ENCODE data around the gene GMEB2. TPM values are rescaled to one million over a fixed set of nuclear protein-coding genes. Genes with fewer than 3 reads are reported as not detected.
"Not testable (repeated sequence)": the region's sequence is repeated elsewhere in the genome, so short reads cannot be mapped to it uniquely, and the experiment has no call there.

GMEB2 gene
- total RNA-seq, 1 experiment from 2014 or later, result 18.1 TPM

- in situ Hi-C loops (cut with HindIII; ENCODE audit: low pct_unique_long_range_greater_than_20kb, low sequenced_read_pairs), result loop anchor here (25.0 kb wide), 1 partner anchor 299 kb away; the partner anchor contains the start of gene COL20A1
- DNase-seq (ENCODE audit: low read depth), result no peak
These were observed 41.0 kb downstream of the GMEB2 start for GRCh38 chr20:63585616-63586565.

- in situ Hi-C loops (cut with HindIII; ENCODE audit: low pct_unique_long_range_greater_than_20kb, low sequenced_read_pairs), result loop anchor here (25.0 kb wide), 1 partner anchor 295 kb away; the partner anchor contains the start of gene COL20A1
- no peak for DNase-seq (ENCODE audit: low read depth)
These were observed 44.4 kb downstream of the GMEB2 start for GRCh38 chr20:63582382-63583063.

GRCh38 chr20:63580796-63581461, 46.0 kb downstream of the GMEB2 start:
- in situ Hi-C loops (cut with HindIII; ENCODE audit: low pct_unique_long_range_greater_than_20kb, low sequenced_read_pairs), result loop anchor here (25.0 kb wide), 1 partner anchor 294 kb away; the partner anchor contains the start of gene COL20A1
- peak; percentile 46 for DNase-seq (ENCODE audit: low read depth)

GRCh38 chr20:63579017-63579694, 47.7 kb downstream of the GMEB2 start:
- in situ Hi-C loops (cut with HindIII; ENCODE audit: low pct_unique_long_range_greater_than_20kb, low sequenced_read_pairs), result loop anchor here (25.0 kb wide), 1 partner anchor 292 kb away; the partner anchor contains the start of gene COL20A1
- DNase-seq (ENCODE audit: low read depth), result no peak

- in situ Hi-C loops (cut with HindIII; ENCODE audit: low pct_unique_long_range_greater_than_20kb, low sequenced_read_pairs), result loop anchor here (25.0 kb wide), 1 partner anchor 291 kb away; the partner anchor contains the start of gene COL20A1
- DNase-seq (ENCODE audit: low read depth), result no peak
These were observed 48.5 kb downstream of the GMEB2 start for GRCh38 chr20:63578224-63579016.

DNA sequence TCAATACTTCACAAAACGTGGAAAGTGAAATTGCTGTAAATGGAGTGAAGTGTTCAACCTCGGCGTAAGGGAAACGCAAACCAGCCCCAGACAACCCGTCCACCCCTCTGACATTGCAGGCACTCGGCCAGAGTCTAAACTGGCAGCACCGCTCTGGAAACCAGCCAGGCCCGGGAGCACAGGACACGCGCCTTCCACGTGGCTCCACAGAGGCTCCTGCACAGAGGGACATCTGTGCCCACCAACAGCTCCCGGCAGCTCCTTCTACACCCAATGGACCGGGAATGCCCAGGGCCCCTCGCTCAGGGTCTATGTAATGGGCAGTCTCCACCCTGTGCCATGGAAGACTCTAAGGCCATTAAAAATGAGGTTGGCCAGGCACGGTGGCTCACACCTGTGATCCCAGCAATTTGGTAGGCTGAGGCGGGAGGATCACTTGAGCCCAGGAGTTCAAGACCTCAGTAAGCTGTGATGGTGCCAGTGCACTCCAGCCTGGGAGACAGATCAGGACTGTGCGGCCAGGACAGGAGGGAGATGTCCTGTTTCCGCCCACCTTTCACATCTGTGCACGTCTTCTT, 49.5 kb downstream of the GMEB2 start:
- in situ Hi-C loops (cut with HindIII; ENCODE audit: low pct_unique_long_range_greater_than_20kb, low sequenced_read_pairs), result loop anchor here (25.0 kb wide), 1 partner anchor 290 kb away; the partner anchor contains the start of gene COL20A1
- no peak for DNase-seq (ENCODE audit: low read depth)

DNA sequence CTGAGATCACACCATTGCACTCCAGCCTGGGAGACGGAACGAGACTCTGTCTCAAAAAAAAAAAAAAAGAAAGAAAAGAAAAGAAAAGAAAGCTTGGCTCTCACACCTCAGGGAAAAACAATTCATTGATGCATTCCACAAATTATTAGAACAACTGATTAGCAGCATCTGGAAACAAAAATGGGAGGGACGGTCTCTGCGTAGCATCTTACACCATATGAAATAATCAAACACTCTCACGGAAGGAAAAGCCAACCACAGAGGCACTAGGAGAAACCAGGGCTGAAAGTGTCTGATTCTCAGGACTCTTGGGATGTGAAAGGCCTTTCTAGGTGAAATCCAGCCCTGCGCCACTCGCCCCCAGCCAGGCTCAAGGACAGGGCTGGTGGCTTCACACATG, 50.6 kb downstream of the GMEB2 start:
- in situ Hi-C loops (cut with HindIII; ENCODE audit: low pct_unique_long_range_greater_than_20kb, low sequenced_read_pairs), result loop anchor here (25.0 kb wide), 1 partner anchor 289 kb away; the partner anchor contains the start of gene COL20A1

DNA sequence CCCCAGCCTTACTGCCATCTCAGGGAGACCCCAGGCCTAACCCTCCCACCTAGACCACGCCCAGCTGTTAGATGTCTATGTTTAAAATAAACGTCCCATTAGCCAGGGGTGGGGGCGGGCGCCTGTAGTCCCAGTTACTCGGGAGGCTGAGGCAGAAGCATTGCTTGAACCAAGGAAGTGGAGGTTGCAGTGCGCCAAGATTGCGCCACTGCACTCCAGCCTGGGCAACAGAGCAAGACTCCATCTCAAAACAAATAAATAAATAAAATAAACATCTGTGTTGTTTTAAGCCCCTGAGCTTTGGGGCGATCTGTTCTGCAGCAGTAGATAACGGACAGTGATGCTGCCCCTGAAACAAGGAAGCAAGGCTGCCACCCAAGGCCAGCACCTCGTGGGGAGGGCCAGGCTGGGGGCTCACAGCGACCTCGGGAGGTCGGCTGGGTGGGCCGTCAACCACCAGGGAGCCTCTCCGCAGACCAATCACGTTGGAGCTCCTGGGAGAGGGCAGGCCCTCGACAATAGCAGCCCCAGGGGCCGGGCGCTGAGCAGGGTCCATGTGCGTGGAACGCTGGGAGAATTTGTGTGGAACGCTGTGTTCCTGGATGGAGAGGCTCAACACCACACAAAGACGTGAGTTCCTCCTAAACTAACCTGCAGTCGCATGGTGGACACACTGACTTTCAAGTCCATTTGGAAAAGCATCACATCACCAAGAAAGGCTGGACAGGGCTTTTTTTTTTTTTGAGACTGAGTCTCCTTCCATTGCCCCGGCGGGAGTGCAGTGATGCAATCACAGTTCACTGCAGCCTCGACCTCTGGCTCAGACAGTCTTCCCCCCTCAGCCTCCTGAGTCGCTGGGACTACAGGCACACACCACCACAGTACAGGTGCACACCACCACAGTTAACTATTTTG, 51.8 kb downstream of the GMEB2 start:
- in situ Hi-C loops (cut with HindIII; ENCODE audit: low pct_unique_long_range_greater_than_20kb, low sequenced_read_pairs), result loop anchor here (25.0 kb wide), 1 partner anchor 288 kb away; the partner anchor contains the start of gene COL20A1
- DNase-seq (ENCODE audit: low read depth), result no peak

More for the DNA sequence above, 50.6 kb downstream of the GMEB2 start:
- DNase-seq (ENCODE audit: low read depth), result no peak

DNA sequence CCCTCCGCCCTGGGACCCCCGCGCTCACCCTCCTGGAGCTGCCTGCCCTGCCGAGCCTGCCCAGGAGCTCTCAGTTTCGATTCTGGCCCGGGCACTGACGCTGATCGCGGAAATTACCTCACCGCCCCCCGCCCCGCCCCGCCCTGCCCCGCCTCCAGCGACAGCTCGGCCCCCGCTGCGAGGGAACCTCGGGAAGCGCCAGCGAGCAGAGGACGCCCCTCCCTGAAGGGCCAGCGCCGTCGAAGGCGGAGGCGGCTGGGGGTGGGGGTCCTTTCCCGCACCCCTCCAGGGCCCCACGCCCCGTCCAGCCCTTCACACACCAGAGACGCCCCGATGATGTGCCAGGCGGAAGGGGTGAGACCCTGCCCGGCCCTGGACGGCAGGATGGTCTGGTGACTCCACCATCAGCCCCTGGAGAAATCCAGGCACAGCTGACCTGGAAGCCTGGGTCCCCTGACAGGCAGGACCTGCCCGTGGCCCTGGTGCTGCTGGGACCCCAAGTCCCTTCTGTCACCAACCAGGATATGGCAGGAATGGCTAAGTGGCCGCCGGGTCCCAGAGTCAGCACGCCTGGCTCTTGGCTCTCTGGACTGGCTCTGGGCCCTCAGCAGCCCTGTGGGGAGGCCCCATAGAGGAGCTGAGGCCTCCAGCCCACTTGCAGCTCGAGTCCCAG, 52.6 kb downstream of the GMEB2 start, which contains the start of gene HELZ2:
TSS of gene HELZ2 (minus strand) at position 84 of the 673 bp plus-strand sequence. CDS start 1,854 bp downstream, outside the sequence.
- DNase-seq (ENCODE audit: low read depth), result peak; percentile 45

GRCh38 chr20:63573647-63574131, 53.2 kb downstream of the GMEB2 start:
- DNase-seq (ENCODE audit: low read depth), result no peak
- in situ Hi-C loops (cut with HindIII; ENCODE audit: low pct_unique_long_range_greater_than_20kb, low sequenced_read_pairs), result no loop called here

More for the DNA sequence above, 52.6 kb downstream of the GMEB2 start, which contains the start of gene HELZ2:
- in situ Hi-C loops (cut with HindIII; ENCODE audit: low pct_unique_long_range_greater_than_20kb, low sequenced_read_pairs), result no loop called here

DNA sequence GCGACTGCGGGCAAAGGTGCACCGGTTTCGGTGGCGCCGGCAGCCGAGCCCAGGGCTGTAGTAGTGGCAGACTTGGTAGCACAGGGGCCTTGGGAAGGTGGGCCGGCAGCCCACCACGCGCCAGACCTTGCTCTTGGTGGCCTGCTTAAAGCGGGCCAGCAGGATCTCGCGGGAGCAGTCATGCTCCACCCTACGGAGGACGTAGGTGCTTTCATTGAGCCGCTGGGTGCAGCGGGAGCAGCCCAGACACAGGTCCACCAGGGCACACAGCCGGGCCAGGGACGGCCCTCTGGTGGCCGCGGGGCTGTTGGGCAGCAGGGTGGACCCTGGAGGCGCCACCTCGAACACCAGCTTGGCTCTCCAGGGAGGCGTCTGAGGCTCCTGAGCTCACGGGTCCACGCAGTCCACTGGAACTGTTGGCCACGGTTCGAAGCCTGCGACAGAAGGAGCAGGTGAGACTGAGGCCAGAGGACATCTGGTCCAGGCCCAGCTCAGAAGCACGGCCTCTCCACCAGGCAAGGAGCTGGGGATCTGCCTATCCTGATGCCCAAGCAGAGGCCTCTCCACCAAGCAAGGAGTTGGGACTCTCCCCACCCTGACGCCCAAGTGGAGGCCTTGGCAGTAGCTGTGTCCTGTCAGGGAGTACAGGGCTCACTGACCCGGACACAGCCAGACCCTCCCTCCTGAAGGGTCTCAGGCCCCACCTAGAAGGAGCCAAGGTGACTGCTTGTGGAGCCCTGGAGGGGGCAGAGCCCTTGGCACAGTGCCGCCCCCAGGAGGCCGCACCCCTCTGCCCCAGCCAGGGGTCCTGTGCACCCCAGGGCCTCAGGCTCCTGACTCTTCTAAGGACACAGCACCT, 53.9 kb downstream of the GMEB2 start:
- DNase-seq (ENCODE audit: low read depth), result peak; percentile 29
- in situ Hi-C loops (cut with HindIII; ENCODE audit: low pct_unique_long_range_greater_than_20kb, low sequenced_read_pairs), result no loop called here

- in situ Hi-C loops (cut with HindIII; ENCODE audit: low pct_unique_long_range_greater_than_20kb, low sequenced_read_pairs), result no loop called here
- DNase-seq (ENCODE audit: low read depth), result no peak
These were observed 54.7 kb downstream of the GMEB2 start for GRCh38 chr20:63572071-63572787.

GRCh38 chr20:63571087-63571478, 55.8 kb downstream of the GMEB2 start:
- in situ Hi-C loops (cut with HindIII; ENCODE audit: low pct_unique_long_range_greater_than_20kb, low sequenced_read_pairs); DNase-seq (ENCODE audit: low read depth): not testable (repeated sequence)
